SKM-1 treated with dmso at 0.1 percent for 144 hours (cell line): ENCODE measurements around the gene KLF12.

Experiments used
- DNase-seq: peaks from one replicate; lab custom pipeline; 2025; ENCODE audit not compliant: unreplicated experiment; lab: John Stamatoyannopoulos, UW

The KLF12 gene

GRCh38 chr13:74104661-74105275 lies 29.4 kb downstream of the KLF12 start:
- DNase-seq, result no peak

- DNase-seq, result no peak
Observed at GRCh38 chr13:74103970-74104555, 30.1 kb downstream of the KLF12 start.

GRCh38 chr13:74103196-74103595 lies 31.0 kb downstream of the KLF12 start:
- no peak for DNase-seq

- no peak for DNase-seq
Observed at GRCh38 chr13:74102691-74103090, 31.5 kb downstream of the KLF12 start.

GRCh38 chr13:74101436-74101835 lies 32.8 kb downstream of the KLF12 start:
- peak; percentile 15 for DNase-seq

- no peak for DNase-seq
Observed at GRCh38 chr13:74098077-74098476, 36.1 kb downstream of the KLF12 start.

GRCh38 chr13:74097116-74097515 lies 37.1 kb downstream of the KLF12 start:
- no peak for DNase-seq

- DNase-seq, result no peak
Observed at GRCh38 chr13:74093691-74094090, 40.5 kb downstream of the KLF12 start.

GRCh38 chr13:74092711-74093110 lies 41.5 kb downstream of the KLF12 start:
- DNase-seq, result no peak

- no peak for DNase-seq
Observed at GRCh38 chr13:74090869-74091605, 43.2 kb downstream of the KLF12 start.

- DNase-seq, result no peak
Observed at GRCh38 chr13:74090397-74090796, 43.8 kb downstream of the KLF12 start.

GRCh38 chr13:74087357-74087756 lies 46.8 kb downstream of the KLF12 start:
- no peak for DNase-seq
